GM15510 (cell line): ENCODE results near the gene INSM2.

ENCODE experiments used
- POLR2A ChIP-seq: IDR thresholded peaks from 3 replicates; pipeline ENCODE4 v1.6.1; 2011; ENCODE audit warnings: borderline replicate concordance; ENCODE audit not compliant: insufficient read length; ENCODE audit errors: extremely low read depth

Gene INSM2

GRCh38 chr14:35533357-35534207, at the start of gene INSM2:
TSS of gene INSM2 (plus strand) at chr14:35534164. CDS start at chr14:35534253, 89 bp downstream.
- no peak for TF ChIP-seq POLR2A

DNA sequence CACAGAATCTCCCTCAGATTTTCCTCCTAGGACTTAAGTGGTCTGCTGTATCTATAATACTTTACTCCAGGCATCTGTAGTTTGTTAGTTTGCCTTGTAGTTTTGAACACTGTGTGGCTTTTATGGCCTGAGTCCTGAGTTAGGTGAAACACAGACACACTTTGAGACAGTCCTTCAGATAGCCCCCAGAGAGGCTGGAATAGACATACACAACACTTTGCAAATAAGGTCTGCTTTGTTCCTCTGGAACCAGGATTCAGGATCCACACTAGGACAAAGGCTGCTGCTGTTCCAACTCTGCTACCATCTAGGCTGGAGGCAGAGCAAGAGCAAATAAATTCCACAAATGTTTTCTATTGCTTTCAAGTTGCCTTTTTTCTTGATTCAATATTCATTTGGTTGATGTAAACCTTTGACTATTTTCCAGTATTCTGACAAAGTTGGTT, 41.4 kb upstream of the INSM2 start:
- no peak for TF ChIP-seq POLR2A

GRCh38 chr14:35495278-35495677, 38.7 kb upstream of the INSM2 start:
- no peak for TF ChIP-seq POLR2A

GRCh38 chr14:35499180-35499579, 34.8 kb upstream of the INSM2 start:
- no peak for TF ChIP-seq POLR2A

- no peak for TF ChIP-seq POLR2A
Observed at GRCh38 chr14:35503646-35504045, 30.3 kb upstream of the INSM2 start.

DNA sequence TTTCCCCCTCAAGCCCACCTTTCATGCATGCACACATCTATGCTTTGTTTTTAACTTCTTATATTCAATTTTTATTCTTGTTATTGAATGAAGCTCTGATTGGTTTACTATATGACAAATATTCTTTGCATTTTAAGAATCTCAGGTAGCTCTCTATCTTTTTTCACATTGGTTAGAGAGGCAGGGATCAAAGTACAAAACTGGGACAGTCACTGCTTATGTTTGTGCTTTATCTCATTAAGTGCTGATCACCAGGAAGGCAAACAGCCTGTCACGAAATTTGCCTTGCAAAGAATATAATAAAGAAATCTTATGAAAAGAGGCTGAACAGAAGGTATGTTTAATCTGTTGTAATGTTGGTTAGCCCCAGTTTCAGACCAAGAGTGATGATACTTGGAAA, 29.7 kb upstream of the INSM2 start:
- no peak for TF ChIP-seq POLR2A

GRCh38 chr14:35506461-35506860, 27.5 kb upstream of the INSM2 start:
- TF ChIP-seq POLR2A, result no peak

DNA sequence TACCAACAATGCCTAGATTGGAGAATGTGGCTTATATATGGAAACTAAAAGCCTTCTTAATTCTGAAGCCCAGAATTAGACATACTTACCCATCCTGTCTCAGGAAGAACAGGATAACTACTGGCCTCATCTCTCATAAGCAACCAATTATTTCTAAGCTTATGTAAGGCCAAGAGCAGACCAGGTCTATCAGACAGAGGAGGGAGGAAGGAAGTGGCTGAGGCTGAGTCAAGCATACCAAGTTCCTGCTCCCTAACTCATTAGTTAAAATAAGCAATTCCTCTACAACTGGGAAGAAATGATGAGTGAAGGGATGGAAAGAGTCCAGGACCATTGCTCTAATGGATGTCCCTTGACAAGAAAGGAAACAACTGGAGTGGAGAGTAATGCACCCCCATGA, 27.0 kb upstream of the INSM2 start:
- no peak for TF ChIP-seq POLR2A

- TF ChIP-seq POLR2A, result no peak
Observed at GRCh38 chr14:35509846-35510245, 24.1 kb upstream of the INSM2 start.

DNA sequence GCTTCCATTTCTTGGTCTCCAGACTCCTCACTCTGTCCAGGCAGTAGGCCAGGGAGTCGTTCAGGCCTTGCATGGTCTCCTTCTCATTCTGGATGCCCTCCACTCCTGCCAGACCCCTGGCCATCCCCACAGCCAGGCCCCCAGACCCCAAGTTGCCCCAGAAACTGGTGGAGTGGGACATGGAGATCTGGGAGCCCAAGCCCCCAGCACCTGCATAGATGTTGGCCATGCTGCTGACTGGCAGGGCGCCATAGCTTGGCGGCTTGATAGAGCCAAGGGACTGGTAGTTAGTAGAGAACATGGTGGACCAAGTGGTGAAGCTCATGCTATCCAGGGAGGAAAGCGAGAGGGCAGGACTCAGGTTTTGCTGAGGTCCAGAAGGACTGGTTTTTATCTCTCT, 21.2 kb upstream of the INSM2 start:
- TF ChIP-seq POLR2A, result no peak

DNA sequence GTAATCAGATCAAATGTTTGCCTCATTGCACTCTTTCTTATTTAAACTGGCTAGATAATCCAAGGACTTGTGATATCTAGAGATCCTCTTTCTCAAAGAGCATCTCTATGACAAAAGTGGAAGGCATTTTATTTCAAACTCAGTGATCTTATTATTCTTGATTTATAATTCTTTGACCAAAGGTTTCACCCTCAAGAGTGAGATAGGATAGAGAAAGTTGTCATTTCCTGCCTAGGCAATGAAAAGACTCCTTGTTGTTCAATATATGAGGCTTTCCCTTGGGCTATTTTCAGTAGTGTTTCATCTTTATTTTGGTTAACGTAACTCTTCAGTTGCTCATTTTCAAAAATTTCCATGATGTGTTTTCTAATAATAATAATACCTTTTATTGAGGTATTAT, 18.0 kb upstream of the INSM2 start:
- TF ChIP-seq POLR2A, result no peak

DNA sequence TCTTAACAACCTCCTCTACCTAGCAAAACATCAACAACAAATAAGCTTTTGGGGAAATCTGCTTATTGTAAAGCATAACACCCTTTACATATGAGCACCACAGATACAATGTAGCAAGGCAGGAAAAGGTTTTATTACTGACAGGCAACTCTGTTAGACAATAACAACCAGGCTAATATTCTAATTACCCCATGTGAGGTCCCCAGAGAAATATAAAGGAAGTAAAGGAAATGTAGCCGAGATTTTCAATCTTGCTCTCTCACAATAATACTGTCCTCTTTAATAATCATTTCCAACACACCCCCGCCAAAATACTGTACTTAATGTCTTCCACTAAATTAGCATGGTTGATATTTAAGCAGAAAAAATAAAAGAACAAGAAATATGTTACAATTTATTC, 14.0 kb upstream of the INSM2 start:
- TF ChIP-seq POLR2A, result no peak

GRCh38 chr14:35525695-35526094, 8.3 kb upstream of the INSM2 start:
- TF ChIP-seq POLR2A, result no peak

DNA sequence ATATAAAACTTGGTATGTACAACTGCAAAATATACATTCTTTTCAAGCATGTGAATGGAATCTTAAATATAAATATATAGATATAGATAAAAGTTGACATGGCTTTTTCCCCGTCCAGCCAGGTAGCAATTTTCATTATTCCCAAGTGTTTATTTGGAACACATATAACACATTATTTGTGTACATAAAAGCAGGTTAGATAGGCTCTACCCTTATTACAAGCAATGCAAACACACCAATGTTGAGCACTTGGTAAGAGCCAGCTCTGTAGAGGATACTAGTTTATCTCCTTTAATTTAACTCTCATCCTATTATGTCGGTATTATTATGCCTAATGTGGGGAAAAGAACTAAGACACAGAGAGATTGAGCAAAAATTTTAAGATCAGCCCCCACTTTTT, 7.0 kb upstream of the INSM2 start:
- TF ChIP-seq POLR2A, result no peak

DNA sequence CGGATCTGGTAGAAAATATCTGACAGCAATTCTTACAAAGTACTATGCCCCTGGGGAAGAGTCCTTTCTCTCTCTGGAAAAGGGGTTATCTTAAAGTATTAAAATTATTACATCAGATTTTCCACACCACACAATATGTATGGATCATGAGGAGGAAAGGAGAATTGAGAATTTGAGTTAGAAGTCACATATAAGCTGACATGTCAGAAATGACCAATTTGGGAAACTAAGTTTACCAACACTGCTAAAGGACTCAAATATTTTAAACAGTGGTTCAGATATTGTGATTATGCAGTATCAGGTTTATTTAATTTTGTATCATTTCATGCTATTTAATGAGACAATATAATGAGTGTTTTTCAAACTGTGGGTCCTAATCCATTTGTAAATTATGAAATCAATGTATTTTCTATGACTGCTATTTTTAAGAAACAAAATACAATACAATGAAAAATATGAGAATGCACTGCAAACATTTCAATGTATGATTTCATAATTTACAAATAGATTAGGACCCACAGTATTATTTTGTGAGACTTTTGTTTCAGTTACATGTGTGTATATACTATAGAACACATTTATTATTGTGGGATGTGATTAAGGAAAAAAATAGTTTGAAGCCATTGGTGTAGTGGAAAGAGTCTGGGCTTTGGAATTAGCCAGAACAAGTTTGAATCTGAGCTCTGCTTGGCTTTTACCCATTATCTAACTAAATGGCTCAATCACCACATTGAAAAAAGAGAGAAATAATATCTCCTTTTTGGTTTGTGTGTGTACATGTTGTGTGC, 1.8 kb upstream of the INSM2 start:
- no peak for TF ChIP-seq POLR2A
